OCI-LY3 (cell line): ENCODE results near the gene CENPT.

Experiments used
- CTCF ChIP-seq: fragments of 200-600, 300-600 bp; sonication (generic); IDR thresholded peaks from 2 replicates; pipeline ENCODE4 v1.5.1; 2014; ENCODE audit warnings: antibody characterized with exemption, low read length, low read depth
- EZH2phosphoT487 ChIP-seq: fragments of 200-600 bp; shearing (Covaris generic); IDR thresholded peaks from 2 replicates; pipeline ENCODE4 v1.6.1; 2018; ENCODE audit warnings: antibody characterized with exemption, mixed run types, low read depth

GRCh38 chr16:67833030-67833414 lies 14.5 kb downstream of the CENPT start:
- TF ChIP-seq CTCF (no peak), EZH2phosphoT487 (no peak)
